ENCODE results near the gene ROGDI.

The ROGDI gene

DNA sequence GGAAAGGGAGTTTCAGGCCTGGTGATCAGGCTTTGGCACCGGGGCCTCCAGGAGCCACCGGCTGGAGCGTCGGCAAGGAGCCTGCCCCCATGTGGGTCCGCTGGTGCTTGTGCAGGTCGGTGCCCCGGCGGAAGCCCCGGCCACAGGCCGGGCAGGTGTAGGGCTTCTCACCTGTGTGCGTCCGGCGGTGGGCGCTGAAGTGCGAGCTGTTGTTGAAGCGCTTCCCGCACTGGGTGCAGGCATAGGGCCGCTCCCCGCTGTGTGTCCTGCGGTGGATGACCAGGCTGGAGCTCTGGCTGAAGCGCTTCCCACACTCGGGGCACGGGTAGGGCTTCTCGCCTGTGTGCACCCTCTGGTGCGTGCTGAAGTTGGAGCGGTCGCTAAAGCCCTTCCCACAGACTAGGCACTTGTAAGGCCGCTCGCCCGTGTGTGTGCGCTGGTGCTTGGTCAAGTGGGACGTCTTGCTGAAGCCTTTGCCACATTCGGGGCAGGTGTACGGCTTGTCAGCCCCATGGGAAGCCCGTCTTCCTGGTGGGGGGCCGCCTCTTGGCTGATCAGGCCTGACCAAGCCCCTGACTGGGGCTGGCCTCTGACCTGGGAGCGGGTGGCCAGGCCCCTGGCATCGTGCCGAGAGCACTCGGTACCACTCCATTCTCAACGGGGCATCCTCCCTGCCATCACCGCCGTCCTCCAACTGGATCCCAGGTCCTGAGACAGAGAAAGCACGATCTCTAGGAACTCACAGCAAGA lies 49.9 kb downstream of the ROGDI start:
- Histone ChIP-seq H3K4me3 (ENCODE audit: low read depth, low read length) (no peak overlapping the region), H3K36me3 (ENCODE audit: control insufficient read depth in 2 of 2, insufficient read depth in 1 of 2, low read length in 2 of 2) (peaks cover 28 to 72% of the 10 kb centered on the region in 2 experiments), H3K27ac (ENCODE audit: extremely low read depth, low read depth, low read length) (no peak overlapping the region), H3K4me1 (ENCODE audit: control insufficient read depth, insufficient read depth, low read length) (no peaks in the 10 kb centered on the region), H3K9me3 (ENCODE audit: control insufficient read depth, insufficient read depth, low read depth, low read length) (no peaks in the 10 kb centered on the region)
- POLR2A ChIA-PET: interaction anchor here (1.3 kb wide), 1 partner anchor 16 kb away, joined by 3 read pairs; no protein-coding TSS in a partner anchor
- no peak for TF ChIP-seq ZNF510 (tag by site-specific recombination; IDR thresholded peaks at IDR 0.05; ENCODE audit: insufficient replicate concordance)
- no peak for TF ChIP-seq ZNF660 (tag by site-specific recombination; IDR thresholded peaks at IDR 0.05)
- TF ChIP-seq YY1 (tag by site-specific recombination; IDR thresholded peaks at IDR 0.05): no peak
- TF ChIP-seq ZFP37 (tag by site-specific recombination; IDR thresholded peaks at IDR 0.05): no peak
- TF ChIP-seq KLF10 (tag by site-specific recombination; IDR thresholded peaks at IDR 0.05): no peak
- TF ChIP-seq ZNF707 (tag by site-specific recombination; IDR thresholded peaks at IDR 0.05): no peak
- CTCF ChIA-PET: no interaction called here

GRCh38 chr16:4750896-4751295 lies 51.5 kb downstream of the ROGDI start:
- Histone ChIP-seq H3K4me1 (ENCODE audit: control insufficient read depth, insufficient read depth, low read length) (no peaks in the 10 kb centered on the region), H3K9me3 (ENCODE audit: control insufficient read depth, insufficient read depth, low read depth, low read length) (no peaks in the 10 kb centered on the region), H3K4me3 (ENCODE audit: low read depth, low read length) (no peak overlapping the region), H3K36me3 (ENCODE audit: control insufficient read depth in 2 of 2, insufficient read depth in 1 of 2, low read length in 2 of 2) (peaks cover 12 to 60% of the 10 kb centered on the region in 2 experiments), H3K27ac (ENCODE audit: extremely low read depth, low read depth, low read length) (no peak overlapping the region)
- TF ChIP-seq, protein P1, sequence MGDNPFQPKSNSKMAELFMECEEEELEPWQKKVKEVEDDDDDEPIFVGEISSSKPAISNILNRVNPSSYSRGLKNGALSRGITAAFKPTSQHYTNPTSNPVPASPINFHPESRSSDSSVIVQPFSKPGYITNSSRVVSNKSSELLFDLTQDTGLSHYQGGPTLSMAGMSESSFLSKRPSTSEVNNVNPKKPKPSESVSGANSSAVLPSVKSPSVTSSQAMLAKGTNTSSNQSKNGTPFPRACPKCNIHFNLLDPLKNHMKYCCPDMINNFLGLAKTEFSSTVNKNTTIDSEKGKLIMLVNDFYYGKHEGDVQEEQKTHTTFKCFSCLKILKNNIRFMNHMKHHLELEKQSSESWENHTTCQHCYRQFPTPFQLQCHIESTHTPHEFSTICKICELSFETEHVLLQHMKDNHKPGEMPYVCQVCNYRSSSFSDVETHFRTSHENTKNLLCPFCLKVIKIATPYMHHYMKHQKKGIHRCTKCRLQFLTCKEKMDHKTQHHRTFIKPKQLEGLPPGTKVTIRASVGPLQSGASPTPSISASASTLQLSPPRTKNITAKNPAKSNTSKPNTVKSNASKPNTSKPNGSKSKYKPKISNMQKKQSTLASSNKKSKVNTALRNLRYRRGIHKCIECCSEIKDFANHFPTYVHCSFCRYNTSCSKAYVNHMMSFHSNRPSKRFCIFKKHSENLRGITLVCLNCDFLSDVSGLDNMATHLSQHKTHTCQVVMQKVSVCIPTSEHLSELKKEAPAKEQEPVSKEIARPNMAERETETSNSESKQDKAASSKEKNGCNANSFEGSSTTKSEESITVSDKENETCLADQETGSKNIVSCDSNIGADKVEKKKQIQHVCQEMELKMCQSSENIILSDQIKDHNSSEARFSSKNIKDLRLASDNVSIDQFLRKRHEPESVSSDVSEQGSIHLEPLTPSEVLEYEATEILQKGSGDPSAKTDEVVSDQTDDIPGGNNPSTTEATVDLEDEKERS (tag by site-specific recombination; IDR thresholded peaks at IDR 0.05): no peak
- TF ChIP-seq ZNF624 (tag by site-specific recombination; IDR thresholded peaks at IDR 0.05) (no peak), OSR2 (tag by site-specific recombination; IDR thresholded peaks at IDR 0.05) (no peak), MZF1 (tag by site-specific recombination; IDR thresholded peaks at IDR 0.05; ENCODE audit: borderline replicate concordance) (no peak), OVOL3 (tag by site-specific recombination; IDR thresholded peaks at IDR 0.05) (no peak), ZNF274 (IDR thresholded peaks at IDR 0.05; ENCODE audit: low read length) (no peak), ZNF274 (tag by site-specific recombination; IDR thresholded peaks at IDR 0.05; ENCODE audit: borderline replicate concordance) (no peak), ZNF514 (tag by site-specific recombination; IDR thresholded peaks at IDR 0.05) (no peak), ZNF350 (tag by site-specific recombination; IDR thresholded peaks at IDR 0.05) (no peak), YY2 (tag by site-specific recombination; IDR thresholded peaks at IDR 0.05) (no peak), ZNF146 (tag by site-specific recombination; IDR thresholded peaks at IDR 0.05) (no peak), ZBTB20 (tag by site-specific recombination; IDR thresholded peaks at IDR 0.05) (no peak), PRDM4 (tag by site-specific recombination; IDR thresholded peaks at IDR 0.05) (no peak), ZNF776 (tag by site-specific recombination; IDR thresholded peaks at IDR 0.05; ENCODE audit: borderline replicate concordance) (no peak), ZSCAN30 (tag by site-specific recombination; IDR thresholded peaks at IDR 0.05) (no peak), ZBTB21 (tag by site-specific recombination; IDR thresholded peaks at IDR 0.05) (no peak)
- TF ChIP-seq, protein P2, sequence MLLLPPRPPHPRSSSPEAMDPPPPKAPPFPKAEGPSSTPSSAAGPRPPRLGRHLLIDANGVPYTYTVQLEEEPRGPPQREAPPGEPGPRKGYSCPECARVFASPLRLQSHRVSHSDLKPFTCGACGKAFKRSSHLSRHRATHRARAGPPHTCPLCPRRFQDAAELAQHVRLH (tag by site-specific recombination; IDR thresholded peaks at IDR 0.05): no peak
- TF ChIP-seq, protein P3, sequence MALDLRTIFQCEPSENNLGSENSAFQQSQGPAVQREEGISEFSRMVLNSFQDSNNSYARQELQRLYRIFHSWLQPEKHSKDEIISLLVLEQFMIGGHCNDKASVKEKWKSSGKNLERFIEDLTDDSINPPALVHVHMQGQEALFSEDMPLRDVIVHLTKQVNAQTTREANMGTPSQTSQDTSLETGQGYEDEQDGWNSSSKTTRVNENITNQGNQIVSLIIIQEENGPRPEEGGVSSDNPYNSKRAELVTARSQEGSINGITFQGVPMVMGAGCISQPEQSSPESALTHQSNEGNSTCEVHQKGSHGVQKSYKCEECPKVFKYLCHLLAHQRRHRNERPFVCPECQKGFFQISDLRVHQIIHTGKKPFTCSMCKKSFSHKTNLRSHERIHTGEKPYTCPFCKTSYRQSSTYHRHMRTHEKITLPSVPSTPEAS (tag by site-specific recombination; IDR thresholded peaks at IDR 0.05): no peak
- TF ChIP-seq, protein P4, sequence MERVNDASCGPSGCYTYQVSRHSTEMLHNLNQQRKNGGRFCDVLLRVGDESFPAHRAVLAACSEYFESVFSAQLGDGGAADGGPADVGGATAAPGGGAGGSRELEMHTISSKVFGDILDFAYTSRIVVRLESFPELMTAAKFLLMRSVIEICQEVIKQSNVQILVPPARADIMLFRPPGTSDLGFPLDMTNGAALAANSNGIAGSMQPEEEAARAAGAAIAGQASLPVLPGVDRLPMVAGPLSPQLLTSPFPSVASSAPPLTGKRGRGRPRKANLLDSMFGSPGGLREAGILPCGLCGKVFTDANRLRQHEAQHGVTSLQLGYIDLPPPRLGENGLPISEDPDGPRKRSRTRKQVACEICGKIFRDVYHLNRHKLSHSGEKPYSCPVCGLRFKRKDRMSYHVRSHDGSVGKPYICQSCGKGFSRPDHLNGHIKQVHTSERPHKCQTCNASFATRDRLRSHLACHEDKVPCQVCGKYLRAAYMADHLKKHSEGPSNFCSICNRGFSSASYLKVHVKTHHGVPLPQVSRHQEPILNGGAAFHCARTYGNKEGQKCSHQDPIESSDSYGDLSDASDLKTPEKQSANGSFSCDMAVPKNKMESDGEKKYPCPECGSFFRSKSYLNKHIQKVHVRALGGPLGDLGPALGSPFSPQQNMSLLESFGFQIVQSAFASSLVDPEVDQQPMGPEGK (tag by site-specific recombination; IDR thresholded peaks at IDR 0.05): no peak
- ChIA-PET CTCF (no interaction called here), POLR2A (no interaction called here)

All from HEK293 (cell line).